GM12891 (cell line): ENCODE results near the gene KMT5C.
"Not testable (repeated sequence)": the region's sequence is repeated elsewhere in the genome, so short reads cannot be mapped to it uniquely, and the experiment has no call there.

Experiments used
- DNase-seq: peaks from one replicate; pipeline ENCODE4 v3.0.0; 2011; ENCODE audit warnings: low spot score; ENCODE audit not compliant: insufficient read length
- FAIRE-seq: peaks from 2 replicates; lab custom pipeline; 2011; peaks lifted over from hg19 to GRCh38; lab: Jason Lieb, UNC
- PAX5 ChIP-seq: IDR thresholded peaks from 2 replicates; pipeline ENCODE4 v1.6.1; 2011; ENCODE audit warnings: low read length, moderate library complexity, mild to moderate bottlenecking; ENCODE audit not compliant: insufficient read depth, severe bottlenecking
- POLR2A ChIP-seq: IDR thresholded peaks from 2 replicates; pipeline ENCODE4 v1.6.1; 2011; ENCODE audit warnings: low read depth, low read length, control low read depth
- POLR2AphosphoS5 ChIP-seq: IDR thresholded peaks from 2 replicates; pipeline ENCODE4 v1.6.1; 2011; ENCODE audit warnings: low read depth, low read length, control low read depth
- POU2F2 ChIP-seq: IDR thresholded peaks from 2 replicates; pipeline ENCODE4 v1.6.1; 2011; ENCODE audit warnings: low read depth, mild to moderate bottlenecking, control low read depth, low read length, moderate library complexity
- SPI1 ChIP-seq: IDR thresholded peaks from 2 replicates; pipeline ENCODE4 v1.6.1; 2011; ENCODE audit warnings: low read depth, low read length, control low read depth
- TAF1 ChIP-seq: IDR thresholded peaks from 2 replicates; pipeline ENCODE4 v1.6.1; 2011; ENCODE audit warnings: low read depth, low read length, control low read depth

Gene KMT5C

DNA sequence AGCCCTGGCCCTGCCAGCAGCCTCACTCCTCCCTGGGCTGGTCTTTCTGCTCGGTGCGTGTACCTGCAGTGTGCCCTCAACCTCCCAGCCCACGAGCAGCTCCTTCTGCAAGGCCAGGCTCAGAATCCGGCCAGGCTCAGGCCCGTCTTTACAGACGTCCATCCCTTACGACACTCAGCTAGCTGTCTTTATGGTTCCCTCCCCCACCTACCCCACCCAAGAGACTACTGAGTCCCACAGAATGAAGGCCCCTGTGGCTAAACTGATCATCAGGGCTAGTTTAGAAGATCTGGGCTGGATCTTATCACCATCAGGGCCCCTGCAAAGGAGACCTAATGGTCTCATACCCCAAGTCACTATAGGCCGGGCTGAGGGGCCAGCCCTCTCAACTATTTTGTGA is 25.3 kb upstream of the KMT5C start:
- DNase-seq (no peak), FAIRE-seq (no peak)
- TF ChIP-seq POLR2A (no peak), PAX5 (no peak), TAF1 (no peak), SPI1 (no peak), POU2F2 (no peak), POLR2AphosphoS5 (no peak)

- TF ChIP-seq PAX5 (no peak), POLR2A (no peak), SPI1 (no peak), TAF1 (no peak), POLR2AphosphoS5 (no peak)
- FAIRE-seq (no peak), DNase-seq (no peak)
Measured at GRCh38 chr19:55315956-55316525, 23.6 kb upstream of the KMT5C start.

- FAIRE-seq: no peak
- DNase-seq: no peak
- no peak for TF ChIP-seq SPI1
- TF ChIP-seq TAF1: no peak
- TF ChIP-seq PAX5: no peak
- no peak for TF ChIP-seq POU2F2
- TF ChIP-seq POLR2AphosphoS5: no peak
- TF ChIP-seq POLR2A: no peak
Measured at GRCh38 chr19:55316646-55317045, 23.0 kb upstream of the KMT5C start.

- TF ChIP-seq SPI1 (no peak), POU2F2 (no peak), POLR2A (no peak), TAF1 (no peak), PAX5 (no peak), POLR2AphosphoS5 (no peak)
- no peak for FAIRE-seq
- DNase-seq: no peak
Measured at GRCh38 chr19:55319785-55320184, 19.9 kb upstream of the KMT5C start.

DNA sequence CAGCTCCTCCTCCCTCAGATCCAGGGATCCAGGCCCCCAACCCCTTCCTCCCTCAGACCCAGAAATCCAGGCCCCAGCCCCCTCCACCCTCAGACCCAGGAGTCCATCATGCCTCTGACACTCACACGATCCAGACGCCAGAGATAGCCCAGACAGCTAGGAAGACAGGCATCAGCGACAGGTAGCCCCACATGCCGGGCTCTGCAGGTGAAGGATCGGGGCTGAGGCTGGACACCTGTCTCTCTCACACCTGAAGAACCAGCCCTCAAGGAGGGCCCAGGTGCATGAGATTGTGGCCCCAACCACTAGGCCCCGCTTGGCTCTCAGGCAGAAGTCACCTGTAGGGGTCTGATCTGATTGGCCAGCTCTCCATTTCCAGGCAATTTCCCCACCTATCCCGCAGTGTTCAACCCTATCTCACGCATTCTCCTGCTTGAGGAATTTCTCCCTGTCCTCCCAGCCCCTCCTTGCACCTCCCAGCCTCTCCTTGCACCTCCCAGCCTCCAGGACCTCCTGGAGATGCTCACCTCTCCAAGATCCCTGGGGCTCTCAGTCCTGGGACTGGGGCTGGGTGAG is 18.7 kb upstream of the KMT5C start:
- FAIRE-seq: no peak
- no peak for DNase-seq
- TF ChIP-seq POLR2AphosphoS5: no peak
- TF ChIP-seq TAF1: no peak
- no peak for TF ChIP-seq POU2F2
- no peak for TF ChIP-seq POLR2A
- TF ChIP-seq PAX5: no peak
- TF ChIP-seq SPI1: no peak

- TF ChIP-seq SPI1 (no peak), PAX5 (no peak), POLR2AphosphoS5 (no peak), POU2F2 (no peak), POLR2A (no peak), TAF1 (no peak)
- FAIRE-seq: no peak
- DNase-seq: no peak
Measured at GRCh38 chr19:55321466-55322137, 18.1 kb upstream of the KMT5C start.

DNA sequence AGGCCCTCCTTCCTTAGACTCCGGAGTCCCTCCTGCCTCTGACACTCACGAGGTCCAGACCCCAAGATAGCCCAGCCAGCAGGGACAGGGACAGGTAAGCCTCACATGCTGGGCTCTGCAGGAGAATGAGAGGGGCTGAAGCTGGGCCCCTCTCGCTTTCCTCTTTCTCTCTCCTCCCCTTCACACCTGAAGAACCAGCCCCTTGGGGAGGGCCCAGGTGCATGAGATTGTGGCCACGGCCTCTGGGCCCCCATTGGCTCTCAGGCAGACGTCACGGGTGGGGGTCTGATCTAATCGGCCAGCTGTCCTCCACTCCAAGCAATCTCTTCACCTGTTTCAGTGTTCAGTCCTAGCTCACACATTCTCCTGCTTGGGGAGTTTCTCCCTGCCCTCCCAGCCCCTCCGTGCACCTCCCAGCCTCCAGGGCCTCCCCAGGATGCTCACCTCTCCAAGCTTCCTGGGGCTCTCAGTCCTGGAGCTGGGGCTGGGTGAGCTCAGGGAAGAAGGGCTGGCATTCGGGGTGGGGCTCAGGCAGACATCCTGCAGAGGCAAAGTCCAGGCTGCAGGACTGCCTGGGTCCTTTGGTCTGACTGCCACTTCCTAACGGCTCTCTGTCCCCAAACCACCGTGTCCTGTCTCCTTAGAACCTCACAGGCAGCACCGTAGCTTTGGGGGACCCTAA is 17.3 kb upstream of the KMT5C start:
- DNase-seq: no peak
- FAIRE-seq: no peak

DNA sequence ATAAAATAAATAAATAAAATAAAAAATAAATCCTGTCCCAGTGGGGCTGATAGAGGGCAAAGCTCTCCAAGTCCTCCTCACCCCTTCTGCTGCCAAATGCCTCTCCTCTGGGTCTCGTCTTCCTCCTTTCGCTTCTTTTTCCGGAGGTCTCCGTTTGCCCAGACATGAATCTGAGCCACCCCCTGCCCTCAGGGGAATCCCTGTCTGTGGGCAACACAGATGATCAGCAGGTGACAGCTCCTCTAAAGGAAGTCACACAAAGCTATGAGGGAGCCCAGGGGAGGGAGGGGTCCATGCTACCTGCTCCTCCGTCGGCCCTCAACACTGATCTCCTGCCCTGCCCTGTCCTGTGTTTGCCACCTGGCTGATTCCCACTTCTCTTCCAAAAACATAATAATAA is 15.0 kb upstream of the KMT5C start:
- no peak for DNase-seq
- no peak for TF ChIP-seq POU2F2
- no peak for FAIRE-seq

More for the DNA sequence above, 17.3 kb upstream of the KMT5C start:
- TF ChIP-seq SPI1 (no peak), TAF1 (no peak), POLR2AphosphoS5 (no peak), POLR2A (no peak), POU2F2 (no peak), PAX5 (no peak)

DNA sequence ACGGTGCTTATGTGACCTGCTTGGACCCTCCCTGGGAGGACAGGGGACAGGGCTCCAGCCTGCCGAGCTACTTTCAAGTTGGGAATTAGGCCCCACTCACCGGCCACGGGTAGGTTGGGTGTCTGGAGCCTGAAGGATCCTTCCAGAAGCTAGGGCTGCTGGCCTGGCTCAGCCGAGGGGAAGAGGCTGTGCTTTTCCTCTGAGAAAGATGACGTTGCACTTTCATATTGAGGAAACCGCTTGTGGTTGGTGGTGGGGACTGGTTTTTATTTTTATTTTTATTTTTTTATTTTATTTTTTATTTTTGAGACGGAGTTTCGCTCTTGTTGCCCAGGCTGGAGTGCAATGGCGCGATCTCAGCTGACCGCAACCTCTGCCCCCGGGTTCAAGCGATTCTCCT is 14.5 kb upstream of the KMT5C start, which contains the start of gene TMEM150B:
TSS of gene TMEM150B (minus strand) at position 170 of the 400 bp plus-strand sequence. CDS start 4,305 bp downstream, outside the sequence.
- DNase-seq: no peak

DNA sequence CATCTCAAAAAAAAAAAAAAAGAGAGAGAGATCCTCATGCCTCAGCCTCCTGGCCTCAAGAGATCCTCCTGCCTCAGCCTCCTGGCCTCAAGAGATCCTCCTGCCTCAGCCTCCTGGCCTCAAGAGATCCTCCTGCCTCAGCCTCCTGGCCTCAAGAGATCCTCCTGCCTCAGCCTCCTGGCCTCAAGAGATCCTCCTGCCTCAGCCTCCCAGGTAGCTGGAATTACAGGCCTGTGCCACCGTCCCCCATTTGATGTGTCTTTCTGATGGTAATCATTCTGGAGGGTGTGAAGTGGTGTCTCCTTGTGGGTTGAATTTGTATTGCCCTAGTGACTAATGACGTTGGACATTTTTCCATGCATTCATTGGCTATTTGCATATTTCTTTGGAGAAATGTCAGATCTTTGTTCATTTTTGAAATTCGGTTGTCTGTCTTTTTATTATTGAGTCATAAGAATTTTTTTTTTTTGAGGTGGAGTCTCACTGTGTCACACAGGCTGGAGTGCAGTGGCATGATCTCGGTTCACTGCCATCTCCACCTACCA is 10.8 kb upstream of the KMT5C start:
- not testable (repeated sequence) for DNase-seq, FAIRE-seq

More for the DNA sequence above, 14.5 kb upstream of the KMT5C start, which contains the start of gene TMEM150B:
- FAIRE-seq: no peak
- TF ChIP-seq TAF1 (no peak), POLR2A (no peak), PAX5 (no peak), SPI1 (no peak), POLR2AphosphoS5 (no peak), POU2F2 (no peak)

DNA sequence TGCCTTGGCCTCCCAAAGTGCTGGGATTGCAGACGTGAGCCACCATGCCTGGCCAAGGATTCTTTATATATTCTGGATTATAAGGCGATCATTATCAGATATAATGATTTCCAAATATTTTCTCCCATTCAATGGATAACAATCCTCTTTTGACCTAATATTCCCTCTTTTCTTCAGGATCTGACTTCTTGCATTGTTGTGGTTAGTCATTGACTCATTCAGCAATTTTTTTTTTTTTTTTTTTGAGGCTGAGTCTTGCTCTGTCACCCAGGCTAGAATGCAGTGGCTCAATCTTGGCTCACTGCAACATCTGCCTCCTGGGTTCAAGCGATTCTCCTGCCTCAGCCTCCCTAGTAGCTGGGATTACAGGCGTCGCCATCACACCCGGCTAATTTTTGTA is 9.9 kb upstream of the KMT5C start:
- not testable (repeated sequence) for DNase-seq, FAIRE-seq
